Naive thymus-derived CD4-positive, alpha-beta T cell (primary cell): ENCODE results near the gene SLC39A11. TPM values are rescaled to one million over a fixed set of nuclear protein-coding genes. Genes with fewer than 3 reads are reported as not detected.
A peak's percentile ranks its signal among the peaks of the same experiment; 100 is the strongest.

ENCODE experiments used
- ATAC-seq: fragments of 150-1000 bp; cut with Tn5 transposase; 2 replicates; pipeline ENCODE4 v1.10.0; 2021; ENCODE audit warnings: mild to moderate bottlenecking, moderate library complexity
- CTCF ChIA-PET: fragments of 350-600 bp; sonication (Branson Sonifier 250); formaldehyde crosslinking; loops from one replicate; lab custom pipeline; 2021; ENCODE audit warnings: antibody characterized with exemption; lab: Charles Lee
- POLR2A ChIA-PET: fragments of 350-600 bp; sonication (Branson Sonifier 250); formaldehyde crosslinking; loops from one replicate; lab custom pipeline; 2021; ENCODE audit warnings: antibody characterized with exemption, inconsistent platforms; lab: Charles Lee
- DNase-seq, 9 donors: peaks; one replicate each; pipeline versions ENCODE4 v3.0.0 to v3.0.0-alpha.2; 2020 to 2022; ENCODE audit warnings: mixed read lengths in 1 of 9
- H3K27ac ChIP-seq: one replicate; pipeline ENCODE4 v1.7.0; 2013; ENCODE audit warnings: mild to moderate bottlenecking, low read depth, low read length, moderate library complexity
- H3K27me3 ChIP-seq, 2 donors: one replicate each; pipeline ENCODE4 v1.7.0; 2013; ENCODE audit warnings: low read length in 2 of 2, mild to moderate bottlenecking in 2 of 2, moderate library complexity in 2 of 2; ENCODE audit not compliant: control insufficient read depth in 2 of 2, insufficient read depth in 2 of 2
- H3K36me3 ChIP-seq, 3 experiments: 1 replicate in 2 of 3; 2 replicates in 1 of 3; pipeline ENCODE4 v1.7.0; 2013; ENCODE audit warnings: low read length in 3 of 3, mild to moderate bottlenecking in 3 of 3, moderate library complexity in 1 of 3; ENCODE audit not compliant: insufficient read depth in 3 of 3, control insufficient read depth in 2 of 3
- H3K4me1 ChIP-seq, 2 donors: one replicate each; pipeline ENCODE4 v1.7.0; 2013; ENCODE audit warnings: low read length in 2 of 2, mild to moderate bottlenecking in 2 of 2, moderate library complexity in 1 of 2; ENCODE audit not compliant: control insufficient read depth in 2 of 2, insufficient read depth in 2 of 2
- H3K4me3 ChIP-seq: 2 replicates; pipeline ENCODE4 v1.7.0; 2013; ENCODE audit warnings: mild to moderate bottlenecking, low read length
- H3K9me3 ChIP-seq, 3 experiments: 1 replicate in 2 of 3; 2 replicates in 1 of 3; pipeline ENCODE4 v1.7.0; 2013; ENCODE audit warnings: low read length in 3 of 3; ENCODE audit not compliant: control insufficient read depth in 2 of 3
- H3K27ac Mint-ChIP-seq, 9 donors: one replicate each; pipeline ENCODE4 v1.8.0; 2020 to 2022; ENCODE audit warnings: mixed read lengths in 9 of 9, mild to moderate bottlenecking in 8 of 9, moderate library complexity in 5 of 9, inconsistent platforms in 2 of 9
- H3K27me3 Mint-ChIP-seq, 5 donors: one replicate each; pipeline ENCODE4 v1.8.0; 2021 to 2022; ENCODE audit warnings: mixed read lengths in 5 of 5, mild to moderate bottlenecking in 1 of 5
- H3K36me3 Mint-ChIP-seq, 5 donors: one replicate each; pipeline ENCODE4 v1.8.0; 2020 to 2022; ENCODE audit warnings: mixed read lengths in 5 of 5, mild to moderate bottlenecking in 3 of 5, inconsistent platforms in 1 of 5
- H3K4me1 Mint-ChIP-seq, 7 donors: one replicate each; pipeline ENCODE4 v1.8.0; 2020 to 2022; ENCODE audit warnings: mixed read lengths in 7 of 7, mild to moderate bottlenecking in 3 of 7, inconsistent platforms in 1 of 7
- H3K4me3 Mint-ChIP-seq, 10 donors: one replicate each; pipeline ENCODE4 v1.8.0; 2020 to 2022; ENCODE audit warnings: mild to moderate bottlenecking in 10 of 10, mixed read lengths in 10 of 10, moderate library complexity in 6 of 10, inconsistent platforms in 2 of 10
- H3K9me3 Mint-ChIP-seq, 11 donors: one replicate each; pipeline ENCODE4 v1.8.0; 2020 to 2022; ENCODE audit warnings: mixed read lengths in 11 of 11, mild to moderate bottlenecking in 4 of 11, inconsistent platforms in 1 of 11, moderate library complexity in 1 of 11
- intact Hi-C, 2 donors: fragments of 100-400 bp; cut with micrococcal nuclease; formaldehyde crosslinking; loops; one replicate each; pipeline ENCODE4 v1.15.1; 2023
- polyA plus RNA-seq, 2 donors: library from polyadenylated mRNA; unstranded; fragments of 300-500 nt; fragmentation: Illumina TruSeq; gene quantifications; one replicate each; pipeline ENCODE4 v1.2.3, GENCODE V29; 2021
- total RNA-seq, 6 experiments: library from RNA in 5 of 6; stranded (reverse) in 5 of 6; gene quantifications; 1 replicate in 5 of 6; 2 replicates in 1 of 6; pipeline ENCODE4 v1.2.3 and lab custom pipeline; 2021 to 2026

The SLC39A11 gene
- total and polyA plus RNA-seq, 7 experiments from 2014 or later = 8.5 to 36.7 (median 19.8) TPM

DNA sequence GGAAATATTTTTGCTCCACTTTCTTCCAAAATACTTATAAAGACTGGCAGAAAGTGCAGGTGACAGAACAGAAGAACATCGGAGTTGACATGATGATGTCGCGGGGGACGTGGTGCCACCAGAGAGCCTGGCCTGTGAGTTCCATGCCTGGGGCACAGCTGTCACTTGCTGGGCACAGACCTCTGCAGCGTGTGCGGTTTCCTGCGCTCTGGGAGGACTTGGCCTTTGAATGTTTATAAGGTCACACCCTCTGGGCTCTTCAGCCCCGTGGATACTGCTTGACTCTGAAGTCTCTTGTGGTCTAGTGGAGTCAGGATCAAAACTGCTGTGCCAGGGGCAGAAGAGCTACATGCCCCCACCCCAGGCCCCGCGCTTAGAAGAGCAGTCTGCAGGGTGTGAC lies 357.9 kb downstream of the SLC39A11 start:
- POLR2A ChIA-PET = no interaction called here
- Mint-ChIP-seq H3K9me3 (no peaks in the 10 kb centered on the region), H3K27me3 (no peaks in the 10 kb centered on the region), H3K4me3 (no peak overlapping the region), H3K4me1 (no peaks in the 10 kb centered on the region), H3K36me3 (peaks cover 0 to 18% (median 9%) of the 10 kb centered on the region in 5 donors), H3K27ac (no peak overlapping the region)
- intact Hi-C loops = no loop called here
- Histone ChIP-seq H3K27ac (no peak overlapping the region), H3K27me3 (no peaks in the 10 kb centered on the region), H3K36me3 (peaks cover 0 to 7% (median 0%) of the 10 kb centered on the region in 3 experiments), H3K4me3 (no peak overlapping the region), H3K4me1 (no peaks in the 10 kb centered on the region), H3K9me3 (no peaks in the 10 kb centered on the region)
- DNase-seq (no peak), ATAC-seq (no peak)
- CTCF ChIA-PET = interaction anchor here (1.3 kb wide), 1 partner anchor 9 kb away, joined by 4 read pairs; no protein-coding TSS in a partner anchor

- CTCF ChIA-PET = interaction anchor here (1.3 kb wide), 1 partner anchor 9 kb away, joined by 4 read pairs; no protein-coding TSS in a partner anchor
These were observed 358.7 kb downstream of the SLC39A11 start for GRCh38 chr17:72733619-72734282.

GRCh38 chr17:72732893-72733618 lies 359.4 kb downstream of the SLC39A11 start:
- CTCF ChIA-PET = no interaction called here
- POLR2A ChIA-PET = no interaction called here

More at GRCh38 chr17:72733619-72734282, 358.7 kb downstream of the SLC39A11 start:
- no peaks in the 10 kb centered on the region for H3K9me3 ChIP-seq
- no peaks in the 10 kb centered on the region for H3K27me3 Mint-ChIP-seq
- intact Hi-C loops = no loop called here
- peaks cover 0 to 18% (median 9%) of the 10 kb centered on the region in 5 donors for H3K36me3 Mint-ChIP-seq
- DNase-seq (no peak), ATAC-seq (no peak)
- H3K27ac ChIP-seq = no peak overlapping the region
- H3K27ac Mint-ChIP-seq = no peak overlapping the region
- H3K4me1 ChIP-seq = no peaks in the 10 kb centered on the region
- H3K9me3 Mint-ChIP-seq = no peaks in the 10 kb centered on the region
- no peak overlapping the region for H3K4me3 ChIP-seq
- H3K4me1 Mint-ChIP-seq = peaks cover 0 to under 1% (median 0%) of the 10 kb centered on the region in 7 donors
- H3K4me3 Mint-ChIP-seq = no peak overlapping the region
- no peaks in the 10 kb centered on the region for H3K27me3 ChIP-seq
- peaks cover 0 to 7% (median 0%) of the 10 kb centered on the region in 3 experiments for H3K36me3 ChIP-seq
- POLR2A ChIA-PET = no interaction called here

GRCh38 chr17:72730077-72730476 lies 362.4 kb downstream of the SLC39A11 start:
- H3K4me3 ChIP-seq = no peak overlapping the region
- ATAC-seq (no peak), DNase-seq (no peak)
- H3K4me1 Mint-ChIP-seq = peaks cover 26 to 34% (median 28%) of the 10 kb centered on the region in 7 donors
- H3K36me3 Mint-ChIP-seq = peaks cover 0 to 4% (median 0%) of the 10 kb centered on the region in 5 donors
- H3K4me3 Mint-ChIP-seq = no peak overlapping the region
- H3K36me3 ChIP-seq = no peaks in the 10 kb centered on the region
- H3K27ac Mint-ChIP-seq = peak overlapping the region in 4 of 9 donors; percentile 11 to 65 (median 64)
- H3K9me3 Mint-ChIP-seq = no peaks in the 10 kb centered on the region
- H3K27me3 ChIP-seq = no peaks in the 10 kb centered on the region
- H3K27me3 Mint-ChIP-seq = no peaks in the 10 kb centered on the region
- intact Hi-C loops = no loop called here
- ChIA-PET POLR2A (no interaction called here), CTCF (interaction anchor here (1.5 kb wide), 1 partner anchor 405 kb away, joined by 3 read pairs; no protein-coding TSS in a partner anchor)
- H3K9me3 ChIP-seq = no peaks in the 10 kb centered on the region
- H3K27ac ChIP-seq = no peak overlapping the region
- H3K4me1 ChIP-seq = peaks cover 7 to 25% of the 10 kb centered on the region in 2 donors

More at GRCh38 chr17:72732893-72733618, 359.4 kb downstream of the SLC39A11 start:
- Mint-ChIP-seq H3K9me3 (no peaks in the 10 kb centered on the region), H3K4me3 (no peak overlapping the region), H3K27ac (no peak overlapping the region), H3K27me3 (no peaks in the 10 kb centered on the region), H3K4me1 (peaks cover 0 to 5% (median 1%) of the 10 kb centered on the region in 7 donors), H3K36me3 (peaks cover 0 to 15% (median 9%) of the 10 kb centered on the region in 5 donors)
- H3K4me3 ChIP-seq = no peak overlapping the region
- no peaks in the 10 kb centered on the region for H3K27me3 ChIP-seq
- intact Hi-C loops = no loop called here
- H3K27ac ChIP-seq = no peak overlapping the region
- peaks cover 0 to 7% (median 0%) of the 10 kb centered on the region in 3 experiments for H3K36me3 ChIP-seq
- ATAC-seq (no peak), DNase-seq (no peak)
- H3K9me3 ChIP-seq = no peaks in the 10 kb centered on the region
- H3K4me1 ChIP-seq = no peaks in the 10 kb centered on the region

- H3K27me3 Mint-ChIP-seq = no peaks in the 10 kb centered on the region
- H3K4me1 Mint-ChIP-seq = peaks cover 26 to 52% (median 28%) of the 10 kb centered on the region in 7 donors
- peaks cover 7 to 25% of the 10 kb centered on the region in 2 donors for H3K4me1 ChIP-seq
- ChIA-PET POLR2A (interaction anchor here (0.5 to 2.1 kb wide), 6 partner anchors 8 to 990 kb away, joined by 3 to 7 read pairs (median 4); partner anchors contain the start of genes COG1 and SLC39A11), CTCF (interaction anchor here (0.5 to 4.9 kb wide), 38 partner anchors 8 to 1475 kb away, joined by 3 to 78 read pairs (median 4); partner anchors contain the start of gene COG1)
- intact Hi-C loops = loop anchor here (1.0 to 5.0 kb wide), 24 partner anchors 8 to 1475 kb away; partner anchors contain the start of genes SLC39A11 (in 2 of the 2), CDC42EP4 (in 1 of the 2) and RPL38 (in 1 of the 2)
- no peaks in the 10 kb centered on the region for H3K36me3 ChIP-seq
- H3K27ac ChIP-seq = peak overlapping the region; percentile 62
- ATAC-seq (peak; percentile 84), DNase-seq (peak in 8 of 9 donors; percentile 13 to 62 (median 48))
- H3K4me3 ChIP-seq = peak overlapping the region; percentile 21
- H3K4me3 Mint-ChIP-seq = peak overlapping the region; percentile 72 to 88 (median 84)
- H3K9me3 Mint-ChIP-seq = no peaks in the 10 kb centered on the region
- H3K27ac Mint-ChIP-seq = peak overlapping the region; percentile 76 to 97 (median 93)
- H3K36me3 Mint-ChIP-seq = peaks cover 0 to 5% (median 0%) of the 10 kb centered on the region in 5 donors
- H3K27me3 ChIP-seq = no peaks in the 10 kb centered on the region
- H3K9me3 ChIP-seq = no peaks in the 10 kb centered on the region
These were observed 365.6 kb downstream of the SLC39A11 start for GRCh38 chr17:72726936-72727335.

DNA sequence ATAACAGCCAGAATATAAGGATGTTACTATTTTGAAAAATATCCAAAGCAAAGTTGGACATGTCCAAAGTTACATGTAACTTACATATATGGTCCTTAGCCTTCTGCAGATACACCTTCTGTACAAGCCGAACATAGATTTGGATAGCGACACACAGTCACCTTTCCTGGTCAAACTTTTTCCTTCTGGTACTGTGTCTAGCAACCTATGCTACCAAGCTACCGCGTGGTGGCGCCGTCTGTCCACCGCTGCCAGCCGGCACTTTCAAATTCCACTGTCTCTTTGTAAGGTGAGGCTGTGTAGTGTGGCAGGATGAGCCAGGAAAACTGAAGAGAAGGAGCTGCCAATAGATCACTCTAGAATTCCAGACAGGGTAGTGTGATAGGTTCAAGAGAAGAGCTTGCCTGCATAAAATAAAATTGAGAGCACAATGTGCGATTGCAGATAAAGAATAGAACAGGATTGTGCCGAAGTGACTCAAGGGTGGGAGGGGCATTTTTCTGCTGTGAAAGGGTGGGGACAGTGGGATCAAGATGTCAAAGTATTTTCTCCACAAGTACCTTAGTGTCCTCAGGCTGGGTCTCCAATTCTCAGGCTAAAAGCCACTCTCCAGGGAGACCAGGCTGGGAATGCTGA lies 366.9 kb downstream of the SLC39A11 start:
- DNase-seq (peak in 7 of 9 donors; percentile 22 to 57 (median 41)), ATAC-seq (peak; percentile 60)
- ChIA-PET POLR2A (interaction anchor here (2.1 kb wide), 1 partner anchor 467 kb away, joined by 7 read pairs; the partner anchor contains the start of gene COG1), CTCF (interaction anchor here (0.6 to 4.9 kb wide), 20 partner anchors 9 to 1482 kb away, joined by 3 to 78 read pairs (median 4); no protein-coding TSS in a partner anchor)
- Histone ChIP-seq H3K36me3 (no peaks in the 10 kb centered on the region), H3K4me3 (no peak overlapping the region), H3K27ac (no peak overlapping the region), H3K9me3 (no peaks in the 10 kb centered on the region), H3K4me1 (peaks cover 10 to 26% of the 10 kb centered on the region in 2 donors), H3K27me3 (no peaks in the 10 kb centered on the region)
- Mint-ChIP-seq H3K9me3 (no peaks in the 10 kb centered on the region), H3K4me3 (peak overlapping the region in 9 of 10 donors; percentile 3 to 82 (median 48)), H3K27ac (peak overlapping the region; percentile 76 to 97 (median 87)), H3K27me3 (no peaks in the 10 kb centered on the region), H3K4me1 (peaks cover 27 to 61% (median 30%) of the 10 kb centered on the region in 7 donors), H3K36me3 (peaks cover 0 to 8% (median 0%) of the 10 kb centered on the region in 5 donors)
- intact Hi-C loops = loop anchor here (2.0 to 5.0 kb wide), 12 partner anchors 137 to 1477 kb away; partner anchors contain the start of genes CDC42EP4 (in 1 of the 2), RPL38 (in 1 of the 2) and SLC39A11 (in 1 of the 2)
